GM19372 (cell line): ENCODE results near the gene ERLIN1.

ENCODE experiments used
- ATAC-seq: cut with Tn5 transposase; IDR thresholded peaks from one replicate; pipeline ENCODE4 v1.9.1; 2021; ENCODE audit warnings: mild to moderate bottlenecking, low read depth, moderate library complexity; ENCODE audit not compliant: unreplicated experiment

Gene ERLIN1

GRCh38 chr10:100173035-100173434 lies 12.8 kb downstream of the ERLIN1 start:
- no peak for ATAC-seq

GRCh38 chr10:100172349-100172748 lies 13.5 kb downstream of the ERLIN1 start:
- ATAC-seq = no peak

GRCh38 chr10:100168313-100168643 lies 17.6 kb downstream of the ERLIN1 start:
- ATAC-seq = no peak

GRCh38 chr10:100167553-100168312 lies 18.1 kb downstream of the ERLIN1 start:
- no peak for ATAC-seq

GRCh38 chr10:100163704-100164621 lies 21.9 kb downstream of the ERLIN1 start:
- no peak for ATAC-seq

GRCh38 chr10:100162696-100163095 lies 23.1 kb downstream of the ERLIN1 start:
- no peak for ATAC-seq

GRCh38 chr10:100158044-100158805 lies 27.6 kb downstream of the ERLIN1 start:
- peak; percentile 94 for ATAC-seq

GRCh38 chr10:100157156-100157555 lies 28.7 kb downstream of the ERLIN1 start:
- no peak for ATAC-seq

- no peak for ATAC-seq
Measured at GRCh38 chr10:100155936-100156335, 29.9 kb downstream of the ERLIN1 start.

GRCh38 chr10:100154666-100155065 lies 31.2 kb downstream of the ERLIN1 start:
- ATAC-seq = no peak

- ATAC-seq = no peak
Measured at GRCh38 chr10:100153239-100153825, 32.5 kb downstream of the ERLIN1 start.

- no peak for ATAC-seq
Measured at GRCh38 chr10:100151723-100152300, 34.0 kb downstream of the ERLIN1 start.

GRCh38 chr10:100148353-100149211 lies 37.2 kb downstream of the ERLIN1 start:
- no peak for ATAC-seq

GRCh38 chr10:100146875-100147650 lies 38.8 kb downstream of the ERLIN1 start:
- ATAC-seq = no peak

GRCh38 chr10:100146398-100146797 lies 39.4 kb downstream of the ERLIN1 start:
- ATAC-seq = no peak

GRCh38 chr10:100143756-100144155 lies 42.1 kb downstream of the ERLIN1 start:
- no peak for ATAC-seq

- ATAC-seq = no peak
Measured at GRCh38 chr10:100141446-100142087, 44.3 kb downstream of the ERLIN1 start.

- no peak for ATAC-seq
Measured at GRCh38 chr10:100140070-100140469, 45.8 kb downstream of the ERLIN1 start.
